ENCODE measurements around the gene C8A.

C8A gene

GRCh38 chr1:56925193-56925592 is 70.6 kb downstream of the C8A start:
- DNase-seq (ENCODE audit: low read depth in 2 of 2): no peak

GRCh38 chr1:56927171-56927570 is 72.6 kb downstream of the C8A start:
- DNase-seq (ENCODE audit: low read depth in 2 of 2): no peak

DNA sequence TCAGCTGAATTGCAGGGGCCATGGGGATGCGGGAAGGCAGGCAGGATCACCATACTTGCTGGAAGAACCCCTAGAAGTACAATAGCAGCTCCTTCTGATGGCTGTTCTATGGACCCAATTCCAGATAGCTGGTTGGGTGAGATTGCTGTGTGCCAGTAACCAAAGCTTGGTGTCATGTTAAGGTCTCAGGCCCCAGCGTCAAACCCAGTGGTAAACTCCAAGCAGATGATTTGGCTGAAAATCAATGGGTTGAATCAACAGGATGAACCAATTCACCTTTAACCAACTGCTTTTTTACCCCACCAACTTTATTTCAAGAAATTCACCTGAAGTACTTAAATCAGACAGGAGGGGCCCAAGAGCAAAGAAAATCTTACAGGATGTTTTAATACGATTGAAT is 73.4 kb downstream of the C8A start:
- DNase-seq (ENCODE audit: low read depth in 2 of 2): no peak

- DNase-seq (ENCODE audit: low read depth in 2 of 2): no peak
Measured at GRCh38 chr1:56929492-56929891, 74.9 kb downstream of the C8A start.

- no peak for DNase-seq (ENCODE audit: low read depth in 2 of 2)
Measured at GRCh38 chr1:56931211-56931610, 76.6 kb downstream of the C8A start.

DNA sequence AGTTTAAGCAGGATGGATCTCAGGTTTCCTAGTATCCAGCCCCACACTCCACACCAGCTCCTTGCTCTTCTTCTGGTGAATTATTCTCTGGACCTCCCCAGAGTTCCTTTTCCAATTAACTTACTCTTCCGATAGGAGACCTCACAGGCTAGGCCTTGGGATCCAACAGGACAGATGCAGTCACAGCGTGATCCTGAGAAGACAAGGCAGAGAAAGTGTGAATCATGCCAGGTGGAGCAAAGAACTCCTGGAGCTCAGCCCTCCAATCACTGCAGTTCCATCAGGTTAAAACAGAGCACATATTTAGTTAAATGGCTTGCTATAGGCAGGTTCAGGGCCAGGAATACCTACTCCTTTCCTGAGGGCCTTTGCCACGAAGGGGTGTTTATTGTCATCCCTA is 77.1 kb downstream of the C8A start:
- DNase-seq (ENCODE audit: low read depth in 2 of 2): no peak

DNA sequence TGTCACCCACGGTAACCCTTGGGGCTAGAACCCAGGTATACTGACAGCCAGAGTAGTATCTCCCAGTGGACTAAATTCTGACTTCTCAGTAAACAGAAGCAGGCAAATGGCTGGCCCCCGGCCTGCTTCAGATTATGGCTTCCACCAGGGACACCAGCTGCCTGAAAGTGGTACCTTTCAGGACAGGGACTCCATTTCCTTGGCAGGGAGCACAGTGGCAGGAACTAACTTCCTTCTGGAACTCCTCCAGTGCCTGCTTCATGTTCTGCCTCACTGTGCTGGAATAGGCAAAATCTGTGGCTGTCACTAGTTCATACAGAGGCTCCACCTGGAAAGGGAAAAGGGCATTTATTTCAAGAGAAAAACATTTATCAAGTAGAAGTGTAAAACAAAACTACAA is 78.6 kb downstream of the C8A start:
- no peak for DNase-seq (ENCODE audit: low read depth in 2 of 2)

- no peak for DNase-seq (ENCODE audit: low read depth in 2 of 2)
Measured at GRCh38 chr1:56933606-56934005, 79.0 kb downstream of the C8A start.

DNA sequence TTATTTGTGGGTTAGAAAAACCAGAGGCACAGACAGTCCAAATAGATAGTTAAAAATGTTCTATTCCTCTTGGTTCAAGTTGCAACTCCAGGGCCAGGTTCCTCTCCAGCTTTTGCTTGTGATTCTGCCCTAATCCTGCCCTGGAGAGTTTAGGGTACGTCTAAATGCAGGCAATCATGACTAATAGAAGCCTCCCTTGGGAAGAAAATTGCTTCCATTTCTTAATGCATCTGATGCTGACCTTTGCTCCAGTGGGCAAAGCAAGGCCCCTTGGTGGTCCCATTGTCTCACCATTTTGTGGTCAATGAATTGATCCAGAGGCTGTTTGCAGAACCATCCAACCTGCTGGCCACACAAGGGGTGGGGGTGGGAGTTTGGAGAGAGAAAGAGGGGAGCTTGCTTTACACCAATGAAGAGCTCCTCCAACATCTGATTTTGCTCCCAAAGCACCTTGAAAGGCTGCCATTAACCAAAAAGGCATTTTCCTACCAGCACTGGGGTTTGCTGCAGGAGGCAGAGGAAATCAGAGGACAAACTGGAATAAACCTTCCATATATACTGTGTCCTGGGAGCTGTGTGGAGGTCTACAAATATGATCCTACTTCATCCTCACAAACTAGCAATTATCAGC is 79.9 kb downstream of the C8A start:
- no peak for DNase-seq (ENCODE audit: low read depth in 2 of 2)

DNA sequence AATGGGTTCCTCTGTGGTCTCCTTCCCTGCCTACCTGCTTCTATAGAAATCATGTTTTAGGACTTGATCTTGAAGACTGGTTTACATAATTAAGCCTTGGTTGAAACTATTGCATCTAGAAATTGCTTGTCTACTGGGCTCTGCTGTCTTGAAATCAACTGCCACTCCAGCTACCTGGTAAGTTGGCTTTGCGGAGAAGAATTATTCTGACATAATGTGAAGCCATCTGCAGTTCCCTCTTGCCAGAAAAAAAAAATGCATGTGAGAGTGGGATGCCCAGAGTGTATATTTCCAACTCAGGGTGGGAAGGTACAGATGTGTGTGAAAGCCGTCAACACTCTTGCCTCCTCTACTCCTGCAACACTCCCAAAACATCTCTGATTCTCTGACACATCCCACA is 84.0 kb downstream of the C8A start:
- DNase-seq (ENCODE audit: low read depth in 2 of 2): no peak

GRCh38 chr1:56939209-56939608 is 84.6 kb downstream of the C8A start:
- DNase-seq (ENCODE audit: low read depth in 2 of 2): no peak

DNA sequence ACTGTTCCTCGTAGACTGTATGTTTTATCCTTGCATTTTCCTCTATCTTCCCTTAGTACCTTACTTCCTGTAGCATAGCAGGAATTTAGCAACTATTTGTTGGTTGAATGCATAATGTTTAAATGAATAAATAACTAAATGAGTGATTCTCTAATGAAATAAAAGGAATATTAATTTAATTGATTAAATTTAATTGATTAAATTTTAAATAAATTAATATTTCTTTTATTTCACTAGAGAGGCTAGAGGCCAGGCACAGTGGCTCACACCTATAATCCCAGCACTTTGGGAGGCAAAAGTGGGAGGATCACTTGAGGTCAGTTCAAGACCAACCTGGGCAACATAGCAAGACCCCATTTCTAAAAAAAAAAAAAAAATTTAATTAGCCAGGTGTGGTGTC is 85.4 kb downstream of the C8A start:
- DNase-seq (ENCODE audit: low read depth in 2 of 2): no peak

DNA sequence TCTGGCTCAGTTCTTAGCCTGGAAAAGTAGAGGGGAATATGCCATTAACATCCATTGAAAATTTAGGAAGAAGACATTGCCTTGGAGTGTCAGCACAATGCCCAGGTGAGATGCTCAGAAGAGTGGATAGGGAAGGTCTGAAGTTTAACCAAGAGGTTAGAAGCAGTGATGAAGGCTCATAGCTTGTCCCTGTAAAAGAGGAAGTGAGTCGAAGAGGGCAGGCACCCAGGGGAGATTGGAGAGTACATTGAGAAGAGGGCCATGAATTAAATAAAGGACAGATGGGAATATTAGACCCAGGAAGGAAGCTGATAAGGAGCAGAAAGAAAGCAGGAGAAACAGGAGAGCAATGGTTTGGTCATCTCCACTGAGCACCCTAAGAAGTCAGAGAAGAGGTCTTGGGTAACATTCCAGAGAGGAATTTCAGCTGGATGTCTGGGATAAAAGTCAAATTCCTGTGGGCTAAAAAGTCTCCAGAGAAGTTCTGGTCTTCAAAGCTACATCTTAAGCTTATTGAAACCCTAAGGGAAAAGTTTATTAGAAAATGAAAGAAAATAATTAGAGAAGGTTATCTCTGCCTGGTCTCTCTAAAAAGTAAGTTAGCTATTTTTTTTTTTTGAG is 93.9 kb downstream of the C8A start:
- DNase-seq (ENCODE audit: low read depth in 2 of 2): no peak

DNA sequence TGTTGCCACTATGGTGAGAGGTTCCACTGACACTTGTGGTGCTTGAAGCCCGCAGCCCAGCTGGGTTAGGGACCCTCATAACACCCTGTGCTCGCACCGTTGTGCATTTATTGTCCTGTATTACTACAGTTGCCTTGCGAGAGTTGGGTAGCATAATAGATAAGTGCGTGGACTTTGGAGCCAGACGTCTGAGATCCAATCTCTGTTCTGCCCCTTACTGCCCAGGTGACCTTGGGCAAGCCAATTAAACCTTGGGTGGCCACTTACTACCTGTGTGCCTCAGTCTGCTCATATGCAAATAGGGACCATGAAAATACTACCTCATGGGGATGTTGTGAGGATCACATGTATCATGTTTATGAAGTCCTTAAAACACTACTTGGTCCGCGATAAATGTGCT is 97.9 kb downstream of the C8A start:
- DNase-seq (ENCODE audit: low read depth in 2 of 2): no peak

DNA sequence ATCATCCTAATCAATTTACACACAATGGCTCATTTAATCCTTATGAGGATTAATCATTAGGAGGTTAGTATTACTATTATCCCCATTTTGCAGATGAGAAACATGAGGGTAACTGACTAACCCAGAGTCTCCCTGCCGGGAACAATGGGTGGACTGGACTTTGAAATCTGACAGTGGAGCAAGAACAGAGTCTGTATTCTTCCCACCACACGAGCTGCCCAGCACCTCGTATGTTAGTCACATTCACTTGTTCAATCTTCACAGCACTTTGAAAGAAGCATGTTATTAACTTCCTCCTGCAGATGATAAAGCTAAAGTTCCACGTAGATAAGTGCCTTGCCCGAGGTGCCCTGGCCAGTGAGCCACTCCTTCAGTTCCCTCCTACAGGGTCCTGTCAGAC is 98.8 kb downstream of the C8A start:
- no peak for DNase-seq (ENCODE audit: low read depth in 2 of 2)

GRCh38 chr1:56954664-56955063 is 100.1 kb downstream of the C8A start:
- DNase-seq (ENCODE audit: low read depth in 2 of 2): no peak

DNA sequence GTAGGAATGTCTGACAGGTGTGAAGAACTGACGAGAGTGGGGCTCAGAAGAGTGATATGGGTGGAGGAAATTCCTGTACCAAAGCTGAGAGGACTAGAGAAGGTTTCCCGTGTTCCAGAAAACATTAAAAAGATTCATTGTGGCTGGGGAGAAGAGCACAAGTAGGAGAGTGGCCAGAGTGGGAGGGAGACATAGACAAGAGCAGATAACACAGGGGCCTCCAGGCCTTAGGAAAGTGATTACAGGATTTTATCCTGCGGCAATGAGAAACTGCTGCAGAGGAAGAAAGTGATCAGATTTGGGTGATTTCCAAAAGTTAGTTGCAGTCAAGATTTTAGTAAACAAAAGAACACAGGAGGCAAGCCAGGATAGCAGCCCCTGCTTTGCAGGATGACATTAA is 103.3 kb downstream of the C8A start:
- no peak for DNase-seq (ENCODE audit: low read depth in 2 of 2)

DNA sequence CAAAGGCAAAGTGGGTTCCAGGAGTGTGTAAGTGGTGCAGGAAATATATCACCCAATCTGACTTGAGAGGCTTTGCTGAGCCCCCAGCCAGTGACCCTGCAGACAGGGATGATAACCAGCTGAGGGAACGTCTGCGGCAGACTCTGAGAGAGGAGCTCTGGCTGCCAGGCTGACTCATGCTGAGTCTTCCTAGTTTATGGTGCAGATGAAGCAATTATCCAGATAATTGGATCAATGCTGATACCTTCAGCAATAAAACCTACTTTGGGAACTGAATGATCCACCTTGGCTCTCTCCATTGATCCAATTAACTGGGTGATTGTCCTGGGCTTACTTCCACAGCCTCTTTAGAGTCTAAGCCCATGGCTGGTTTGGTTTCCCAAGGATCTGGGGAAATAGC is 103.9 kb downstream of the C8A start:
- DNase-seq (ENCODE audit: low read depth in 2 of 2): no peak

- no peak for DNase-seq (ENCODE audit: low read depth in 2 of 2)
Measured at GRCh38 chr1:56961426-56961825, 106.8 kb downstream of the C8A start.

DNA sequence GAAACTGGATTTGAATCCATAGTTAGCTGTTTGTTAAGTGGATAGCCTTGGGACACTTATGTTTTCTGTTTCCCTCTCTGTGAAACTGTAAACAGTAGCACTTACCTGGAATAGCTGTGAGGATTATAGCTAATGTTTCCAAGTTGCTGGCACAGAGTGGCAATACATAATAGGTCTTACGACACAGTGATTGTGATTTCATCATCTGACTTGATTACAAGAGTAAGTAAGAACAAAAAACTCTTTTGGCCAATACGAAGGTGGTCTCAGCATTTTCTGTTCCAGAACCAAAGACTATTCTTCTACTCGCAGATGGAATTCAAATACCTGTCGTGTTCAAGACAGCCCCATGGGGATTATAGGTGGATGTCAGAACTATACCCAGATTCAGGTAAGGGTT is 109.1 kb downstream of the C8A start:
- DNase-seq (ENCODE audit: low read depth in 2 of 2): no peak

DNA sequence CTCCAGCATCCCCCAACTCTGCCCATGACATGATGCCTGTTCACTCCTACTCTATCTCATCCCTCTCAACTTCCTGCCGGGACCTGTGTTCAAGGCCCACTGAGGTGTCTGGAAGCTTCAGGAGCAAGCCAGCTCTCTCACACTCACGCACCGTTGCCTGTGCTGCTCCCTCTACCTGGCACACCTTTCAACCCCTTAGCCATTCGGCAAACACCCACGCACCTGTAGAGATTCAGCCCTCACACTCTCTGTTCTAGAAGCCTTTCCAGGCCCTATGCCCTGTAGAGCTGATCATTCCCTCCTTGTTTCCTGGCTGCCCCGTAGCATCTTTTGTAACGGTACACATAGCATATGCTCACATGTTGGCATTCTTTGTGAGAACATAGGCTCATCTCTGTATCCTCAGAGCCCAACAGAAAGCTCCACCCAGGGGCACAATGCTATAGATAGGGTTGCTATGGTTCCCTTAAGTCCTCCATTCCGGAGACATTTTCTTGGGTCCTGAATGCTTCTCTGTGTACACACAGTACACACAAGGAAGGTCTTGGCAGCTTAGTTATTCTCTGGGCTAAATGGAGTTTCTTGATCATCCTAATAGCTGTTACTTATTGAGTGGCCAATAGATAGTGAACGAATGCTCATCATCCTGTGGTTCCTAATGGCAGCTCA is 109.9 kb downstream of the C8A start:
- no peak for DNase-seq (ENCODE audit: low read depth in 2 of 2)

DNA sequence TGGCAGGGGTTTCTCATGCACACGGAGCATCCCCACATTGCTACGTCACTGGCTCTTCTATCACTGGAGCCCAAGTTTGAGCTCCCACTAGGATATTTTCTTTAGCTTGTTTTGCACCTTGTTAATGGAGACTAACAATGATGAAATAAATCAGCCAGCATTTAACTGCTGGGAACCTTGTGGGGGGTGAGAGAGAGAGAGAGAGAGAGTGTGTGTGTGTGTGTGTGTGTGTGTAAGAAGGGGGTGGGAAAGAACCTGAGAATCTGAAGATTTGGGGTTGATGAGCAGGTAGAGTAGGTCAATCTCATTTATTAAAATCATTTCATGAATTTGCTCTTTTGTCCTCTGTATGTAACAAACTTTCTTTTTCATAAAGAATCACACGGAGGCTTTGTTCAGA is 110.6 kb downstream of the C8A start:
- no peak for DNase-seq (ENCODE audit: low read depth in 2 of 2)

DNA sequence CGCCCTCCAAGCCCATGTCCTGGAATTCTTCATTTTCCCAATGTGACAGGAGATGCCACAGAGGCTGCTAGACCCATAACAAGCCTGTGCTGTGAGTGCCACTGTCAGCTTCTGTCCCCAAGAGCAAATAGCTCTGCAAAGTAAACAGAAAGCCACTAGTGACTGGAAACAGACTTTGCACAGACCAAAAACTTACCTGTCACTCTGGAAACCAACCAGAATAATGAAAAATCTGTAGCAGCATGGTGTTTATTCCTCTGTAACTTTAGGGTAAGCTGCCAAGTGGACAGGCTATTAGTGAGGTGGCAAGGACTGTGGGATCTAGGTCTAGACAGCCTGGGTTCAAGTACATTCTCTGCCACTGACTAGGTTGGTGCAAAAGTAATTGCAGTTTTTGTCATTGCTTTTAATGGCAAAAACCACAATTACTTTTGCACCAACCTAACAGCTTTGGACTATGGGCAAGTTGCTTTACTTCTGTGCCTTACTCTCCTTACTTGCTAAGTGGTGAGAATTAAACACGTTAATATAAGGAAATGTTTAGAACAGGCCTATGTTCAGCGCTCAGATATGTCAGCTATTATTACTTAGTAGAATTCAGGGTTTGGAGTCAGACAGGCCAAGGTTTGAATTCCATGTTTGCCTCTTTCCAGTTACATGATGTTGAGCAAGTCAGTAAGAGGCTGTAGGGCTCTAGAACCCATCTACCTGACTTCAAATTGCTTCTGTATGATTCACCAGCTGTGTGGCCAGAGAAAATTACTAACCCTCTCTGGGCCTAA is 111.5 kb downstream of the C8A start, which contains the start of gene C8B:
Gene C8B, minus strand, starts transcription at position 100 of the 782 bp plus-strand sequence. Its CDS starts 67 bp downstream, at position 33.
- DNase-seq (ENCODE audit: low read depth in 2 of 2): no peak

Measured in stimulated activated CD4-positive, alpha-beta T cell treated with anti-CD3 and anti-CD28 coated beads, Interleukin-1b, Interleukin-23, amount 100 ng/mL, for 4 hours (primary cell).